Duodenal mucosa (tissue), 2 donors: ENCODE measurements around the gene KCNA2.

ENCODE experiments used
- H3K27ac ChIP-seq: one replicate; pipeline ENCODE4 v1.7.0; 2013; ENCODE audit warnings: low read depth, low read length
- H3K27me3 ChIP-seq, 2 donors: one replicate each; pipeline ENCODE4 v1.7.0; 2013; ENCODE audit warnings: low read length in 2 of 2, control low read depth in 1 of 2; ENCODE audit not compliant: insufficient read depth in 2 of 2, control insufficient read depth in 1 of 2
- H3K36me3 ChIP-seq, 2 donors: one replicate each; pipeline ENCODE4 v1.7.0; 2013; ENCODE audit warnings: low read length in 2 of 2, control low read depth in 1 of 2; ENCODE audit not compliant: insufficient read depth in 2 of 2, control insufficient read depth in 1 of 2
- H3K4me1 ChIP-seq, 2 donors: one replicate each; pipeline ENCODE4 v1.7.0; 2013; ENCODE audit warnings: low read length in 2 of 2, control low read depth in 1 of 2; ENCODE audit not compliant: insufficient read depth in 2 of 2, control insufficient read depth in 1 of 2
- H3K4me3 ChIP-seq, 2 donors: one replicate each; pipeline ENCODE4 v1.7.0; 2013; ENCODE audit warnings: low read length in 2 of 2, low read depth in 1 of 2
- H3K9ac ChIP-seq, 2 donors: one replicate each; pipeline ENCODE4 v1.7.0; 2013; ENCODE audit warnings: low read length in 2 of 2, low read depth in 1 of 2
- H3K9me3 ChIP-seq, 2 donors: one replicate each; pipeline ENCODE4 v1.7.0; 2013; ENCODE audit warnings: low read length in 2 of 2, control low read depth in 1 of 2; ENCODE audit not compliant: control insufficient read depth in 1 of 2

Gene KCNA2

GRCh38 chr1:110603058-110603457 is 3.1 kb downstream of the KCNA2 start:
- H3K4me3 ChIP-seq: no peak overlapping the region
- peaks cover 35 to 41% of the 10 kb centered on the region in 2 donors for H3K27me3 ChIP-seq
- H3K27ac ChIP-seq: no peak overlapping the region
- H3K36me3 ChIP-seq: no peaks in the 10 kb centered on the region
- peaks cover 0 to 15% of the 10 kb centered on the region in 2 donors for H3K4me1 ChIP-seq
- no peak overlapping the region for H3K9ac ChIP-seq
- H3K9me3 ChIP-seq: no peaks in the 10 kb centered on the region

GRCh38 chr1:110602466-110602865 is 3.7 kb downstream of the KCNA2 start:
- Histone ChIP-seq H3K4me3 (no peak overlapping the region), H3K27me3 (peaks cover 29 to 35% of the 10 kb centered on the region in 2 donors), H3K9me3 (no peaks in the 10 kb centered on the region), H3K36me3 (no peaks in the 10 kb centered on the region), H3K4me1 (peaks cover 0 to 15% of the 10 kb centered on the region in 2 donors), H3K27ac (no peak overlapping the region), H3K9ac (no peak overlapping the region)

GRCh38 chr1:110601332-110601731 is 4.8 kb downstream of the KCNA2 start:
- Histone ChIP-seq H3K27me3 (peaks cover 24 to 27% of the 10 kb centered on the region in 2 donors), H3K36me3 (no peaks in the 10 kb centered on the region), H3K4me1 (peaks cover 0 to 8% of the 10 kb centered on the region in 2 donors), H3K9me3 (no peaks in the 10 kb centered on the region), H3K27ac (no peak overlapping the region), H3K4me3 (no peak overlapping the region), H3K9ac (no peak overlapping the region)

- H3K27me3 ChIP-seq: peaks cover 18 to 21% of the 10 kb centered on the region in 2 donors
- no peaks in the 10 kb centered on the region for H3K9me3 ChIP-seq
- no peak overlapping the region for H3K9ac ChIP-seq
- no peaks in the 10 kb centered on the region for H3K36me3 ChIP-seq
- H3K27ac ChIP-seq: no peak overlapping the region
- peaks cover 0 to 2% of the 10 kb centered on the region in 2 donors for H3K4me1 ChIP-seq
- H3K4me3 ChIP-seq: no peak overlapping the region
Measured at GRCh38 chr1:110600716-110601115, 5.4 kb downstream of the KCNA2 start.

GRCh38 chr1:110597966-110598365 is 8.2 kb downstream of the KCNA2 start:
- Histone ChIP-seq H3K4me1 (peaks cover 8 to 9% of the 10 kb centered on the region in 2 donors), H3K36me3 (no peaks in the 10 kb centered on the region), H3K9me3 (no peaks in the 10 kb centered on the region), H3K27me3 (peaks cover 0 to 5% of the 10 kb centered on the region in 2 donors), H3K4me3 (no peak overlapping the region), H3K9ac (no peak overlapping the region), H3K27ac (no peak overlapping the region)

GRCh38 chr1:110596312-110596711 is 9.8 kb downstream of the KCNA2 start:
- Histone ChIP-seq H3K9me3 (no peaks in the 10 kb centered on the region), H3K27ac (no peak overlapping the region), H3K4me3 (no peak overlapping the region), H3K9ac (no peak overlapping the region), H3K36me3 (no peaks in the 10 kb centered on the region), H3K27me3 (peaks cover 0 to 5% of the 10 kb centered on the region in 2 donors), H3K4me1 (peaks cover 8 to 9% of the 10 kb centered on the region in 2 donors)

GRCh38 chr1:110595353-110595710 is 10.8 kb downstream of the KCNA2 start:
- Histone ChIP-seq H3K4me3 (no peak overlapping the region), H3K27me3 (peaks cover 0 to 2% of the 10 kb centered on the region in 2 donors), H3K9ac (no peak overlapping the region), H3K9me3 (no peaks in the 10 kb centered on the region), H3K27ac (no peak overlapping the region), H3K4me1 (peaks cover 8 to 9% of the 10 kb centered on the region in 2 donors), H3K36me3 (no peaks in the 10 kb centered on the region)

- Histone ChIP-seq H3K9ac (no peak overlapping the region), H3K27ac (no peak overlapping the region), H3K36me3 (no peaks in the 10 kb centered on the region), H3K4me1 (peaks cover 8 to 9% of the 10 kb centered on the region in 2 donors), H3K4me3 (no peak overlapping the region), H3K27me3 (peaks cover 0 to 2% of the 10 kb centered on the region in 2 donors), H3K9me3 (no peaks in the 10 kb centered on the region)
Measured at GRCh38 chr1:110594456-110595352, 11.5 kb downstream of the KCNA2 start.

GRCh38 chr1:110593902-110594301 is 12.3 kb downstream of the KCNA2 start:
- peaks cover 9 to 10% of the 10 kb centered on the region in 2 donors for H3K4me1 ChIP-seq
- no peak overlapping the region for H3K9ac ChIP-seq
- peaks cover 0 to 2% of the 10 kb centered on the region in 2 donors for H3K27me3 ChIP-seq
- H3K36me3 ChIP-seq: no peaks in the 10 kb centered on the region
- no peak overlapping the region for H3K27ac ChIP-seq
- H3K9me3 ChIP-seq: no peaks in the 10 kb centered on the region
- H3K4me3 ChIP-seq: no peak overlapping the region

- Histone ChIP-seq H3K36me3 (no peaks in the 10 kb centered on the region), H3K4me1 (peaks cover 9 to 12% of the 10 kb centered on the region in 2 donors), H3K27ac (no peak overlapping the region), H3K27me3 (no peaks in the 10 kb centered on the region), H3K9me3 (no peaks in the 10 kb centered on the region), H3K9ac (no peak overlapping the region), H3K4me3 (no peak overlapping the region)
Measured at GRCh38 chr1:110591956-110592355, 14.2 kb downstream of the KCNA2 start.
